ENCODE data around the gene TRAPPC14. TPM values are rescaled to one million over a fixed set of nuclear protein-coding genes. Genes with fewer than 3 reads are reported as not detected.

The TRAPPC14 gene
- total and polyA plus RNA-seq, 10 of the 15 experiments (the other 5 are each of a cell fraction or from before 2014, with no cell fraction given): 0.21 to 24.7 (median 7.5) TPM

GRCh38 chr7:100126931-100127865, 31.3 kb downstream of the TRAPPC14 start, which contains the start of gene MBLAC1 (continued):
- peak; percentile 97 for TF ChIP-seq FOXK2 (IDR thresholded peaks at IDR 0.05)
- TF ChIP-seq SMARCA5 (IDR thresholded peaks at IDR 0.05): peak; percentile 75
- TF ChIP-seq JUND (IDR thresholded peaks at IDR 0.05; ENCODE audit: low read depth, low read length): peak; percentile 97
- TF ChIP-seq YY1 (IDR thresholded peaks at IDR 0.05; ENCODE audit: low read depth, low read length): peak; percentile 96
- 0 out of 2 replicates have a peak, but pooled peaks have one; percentile 26 for TF ChIP-seq NFIC (IDR thresholded peaks at IDR 0.05; ENCODE audit: low read depth, low read length)
- no peak for TF ChIP-seq STAT1 (conservative IDR thresholded peaks at IDR 0.05)
- TF ChIP-seq LARP7 (IDR thresholded peaks at IDR 0.05): peak; percentile 89
- TF ChIP-seq ZBED1 (IDR thresholded peaks at IDR 0.05; ENCODE audit: borderline replicate concordance): peak; percentile 76; the same call in 1 of the 2 replicates
- TF ChIP-seq, protein P1, sequence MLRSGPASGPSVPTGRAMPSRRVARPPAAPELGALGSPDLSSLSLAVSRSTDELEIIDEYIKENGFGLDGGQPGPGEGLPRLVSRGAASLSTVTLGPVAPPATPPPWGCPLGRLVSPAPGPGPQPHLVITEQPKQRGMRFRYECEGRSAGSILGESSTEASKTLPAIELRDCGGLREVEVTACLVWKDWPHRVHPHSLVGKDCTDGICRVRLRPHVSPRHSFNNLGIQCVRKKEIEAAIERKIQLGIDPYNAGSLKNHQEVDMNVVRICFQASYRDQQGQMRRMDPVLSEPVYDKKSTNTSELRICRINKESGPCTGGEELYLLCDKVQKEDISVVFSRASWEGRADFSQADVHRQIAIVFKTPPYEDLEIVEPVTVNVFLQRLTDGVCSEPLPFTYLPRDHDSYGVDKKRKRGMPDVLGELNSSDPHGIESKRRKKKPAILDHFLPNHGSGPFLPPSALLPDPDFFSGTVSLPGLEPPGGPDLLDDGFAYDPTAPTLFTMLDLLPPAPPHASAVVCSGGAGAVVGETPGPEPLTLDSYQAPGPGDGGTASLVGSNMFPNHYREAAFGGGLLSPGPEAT (IDR thresholded peaks at IDR 0.05; ENCODE audit: low read depth): peak; percentile 75
- TF ChIP-seq ZBTB4 (CRISPR knock-in tag; IDR thresholded peaks at IDR 0.05): no peak
- TF ChIP-seq ZNF592 (IDR thresholded peaks at IDR 0.05): no peak
- TF ChIP-seq EED (IDR thresholded peaks at IDR 0.05; ENCODE audit: low read depth): no peak
- peak; percentile 63; the same call in 1 of the 2 replicates for TF ChIP-seq BACH1 (IDR thresholded peaks at IDR 0.05; ENCODE audit: borderline replicate concordance)
- TF ChIP-seq ZNF207 (IDR thresholded peaks at IDR 0.05; ENCODE audit: borderline replicate concordance): no peak
- no peak for TF ChIP-seq PAX5 (IDR thresholded peaks at IDR 0.05; ENCODE audit: borderline replicate concordance, low read depth, low read length)
- no peak for TF ChIP-seq SREBF2 (IDR thresholded peaks at IDR 0.05; ENCODE audit: low read length)
- TF ChIP-seq HDAC2 (IDR thresholded peaks at IDR 0.05): no peak
- TF ChIP-seq NFYA (IDR thresholded peaks at IDR 0.05; ENCODE audit: borderline replicate concordance, low read depth, low read length): no peak
- TF ChIP-seq CREB1 (IDR thresholded peaks at IDR 0.05; ENCODE audit: low read depth): peak; percentile 69
- peak; percentile 62; the same call in 1 of the 2 replicates for TF ChIP-seq NR2F1 (conservative IDR thresholded peaks at IDR 0.05)
- TF ChIP-seq SIN3A (IDR thresholded peaks at IDR 0.05; ENCODE audit: low read depth, low read length): 0 out of 2 replicates have a peak, but pooled peaks have one; percentile 23
- TF ChIP-seq CEBPB (IDR thresholded peaks at IDR 0.05; ENCODE audit: borderline replicate concordance in 1 of 2, low read depth in 2 of 2, low read length in 2 of 2): no peak
- TF ChIP-seq SREBF1 (IDR thresholded peaks at IDR 0.05; ENCODE audit: low read length): peak; percentile 94

All from GM12878 (cell line).